Activated CD4-positive, alpha-beta T cell treated with anti-CD3 and anti-CD28 coated beads, Interleukin-2, amount 50 U/mL, for 16 hours (primary cell): ENCODE data around the gene MOBP.

Experiments
- DNase-seq: peaks from one replicate; pipeline ENCODE4 v3.0.0-alpha.2; 2020

Gene MOBP

GRCh38 chr3:39550354-39551051, 83.0 kb downstream of the MOBP start:
- no peak for DNase-seq
